DND-41 (cell line): Measurements from ENCODE around the gene THRA.

Source experiments
- ATAC-seq: fragments of 200-7000 bp; cut with Tn5 transposase; 3 replicates; pipeline ENCODE4 v1.9.1; 2021; ENCODE audit warnings: low read depth; ENCODE audit not compliant: insufficient read depth
- DNase-seq: peaks from one replicate; pipeline ENCODE4 v3.0.0-alpha.2; 2020
- H2AFZ ChIP-seq: 2 replicates; pipeline ENCODE4 v1.6.0; 2012; ENCODE audit warnings: low read depth, low read length
- H3K27ac ChIP-seq: 2 replicates; pipeline ENCODE4 v1.5.1; 2012; ENCODE audit warnings: low read length, inconsistent platforms
- H3K27me3 ChIP-seq: fragments of 200-600 bp; sonication (generic); 2 replicates; pipeline ENCODE4 v1.6.0; 2012; ENCODE audit warnings: low read length, mild to moderate bottlenecking, inconsistent platforms; ENCODE audit not compliant: insufficient read depth, poor library complexity
- H3K36me3 ChIP-seq: 2 replicates; pipeline ENCODE4 v1.5.1; 2012; ENCODE audit warnings: low read length, inconsistent platforms; ENCODE audit not compliant: insufficient read depth
- H3K4me1 ChIP-seq: 2 replicates; pipeline ENCODE4 v1.5.1; 2012; ENCODE audit warnings: mild to moderate bottlenecking, low read length; ENCODE audit not compliant: insufficient read depth
- H3K4me2 ChIP-seq: 2 replicates; pipeline ENCODE4 v1.6.0; 2012; ENCODE audit warnings: mild to moderate bottlenecking, moderate library complexity, low read length, inconsistent platforms; ENCODE audit not compliant: insufficient read depth
- H3K4me3 ChIP-seq, 2 experiments: fragments of 200-600 bp in 1 of 2; shearing (Covaris generic) in 1 of 2; 2 replicates each; pipeline ENCODE4 v1.5.1; 2012 to 2016; ENCODE audit warnings: inconsistent platforms in 2 of 2, low read length in 2 of 2, mild to moderate bottlenecking in 2 of 2, low read depth in 1 of 2, moderate library complexity in 1 of 2
- H3K79me2 ChIP-seq: 2 replicates; pipeline ENCODE4 v1.6.0; 2012; ENCODE audit warnings: low read length, inconsistent platforms; ENCODE audit not compliant: insufficient read depth
- H3K9ac ChIP-seq: 2 replicates; pipeline ENCODE4 v1.6.0; 2012; ENCODE audit warnings: low read depth, mild to moderate bottlenecking, inconsistent platforms, low read length, moderate library complexity
- H3K9me3 ChIP-seq: 2 replicates; pipeline ENCODE4 v1.5.1; 2012; ENCODE audit warnings: low read length, moderate library complexity, mild to moderate bottlenecking, inconsistent platforms; ENCODE audit not compliant: insufficient read depth, severe bottlenecking
- H4K20me1 ChIP-seq: 2 replicates; pipeline ENCODE4 v1.6.0; 2012; ENCODE audit warnings: low read length; ENCODE audit not compliant: insufficient read depth
- CTCF ChIP-seq: IDR thresholded peaks from 2 replicates; pipeline ENCODE4 v1.5.1; 2012; ENCODE audit warnings: borderline replicate concordance, low read length, moderate library complexity, mild to moderate bottlenecking; ENCODE audit not compliant: poor library complexity, severe bottlenecking; ENCODE audit errors: extremely low read depth
- EZH2 ChIP-seq: IDR thresholded peaks from 3 replicates; pipeline ENCODE4 v1.6.1; 2012; ENCODE audit warnings: borderline replicate concordance, low read depth, mild to moderate bottlenecking, moderate library complexity, low read length, inconsistent platforms; ENCODE audit not compliant: severe bottlenecking

THRA gene

DNA sequence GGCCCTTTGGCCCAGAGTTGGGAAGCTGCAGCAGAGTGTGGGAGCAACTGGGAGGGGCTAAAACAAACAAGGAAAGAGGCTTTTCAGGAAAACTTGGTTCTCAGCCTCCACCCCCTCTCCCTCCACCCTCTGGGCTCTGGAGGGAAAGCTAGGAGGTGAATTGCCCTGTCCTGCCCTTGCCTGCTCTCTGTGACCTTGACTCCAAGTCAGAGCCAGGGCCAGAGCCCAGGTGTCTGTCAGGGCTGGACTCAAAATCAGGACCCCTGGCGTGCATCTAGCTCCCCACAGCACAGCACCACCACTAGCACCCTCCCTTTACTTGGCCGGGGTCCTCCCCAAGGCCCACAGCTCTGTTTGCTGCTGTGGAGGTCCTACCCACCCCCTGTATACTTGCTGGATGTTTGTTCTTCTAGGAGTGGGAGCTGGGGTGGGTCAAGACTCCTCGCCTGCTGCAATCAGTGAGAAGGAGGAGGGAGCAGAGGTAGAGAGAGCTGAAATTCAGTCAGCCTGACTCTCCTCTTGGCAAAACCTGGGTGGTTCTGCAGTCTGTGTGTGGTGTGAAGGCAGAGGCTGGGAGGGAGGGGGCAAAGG is 40.4 kb downstream of the THRA start:
- Histone ChIP-seq H3K9ac (no peak overlapping the region), H3K9me3 (no peaks in the 10 kb centered on the region), H3K4me3 (no peak overlapping the region), H4K20me1 (no peaks in the 10 kb centered on the region), H3K27me3 (no peaks in the 10 kb centered on the region), H3K79me2 (peaks cover 15% of the 10 kb centered on the region), H2AFZ (0 out of 2 replicates have a peak overlapping the region, but pooled peaks have one; percentile 13), H3K4me2 (no peak overlapping the region), H3K4me1 (peaks cover 50% of the 10 kb centered on the region), H3K36me3 (no peaks in the 10 kb centered on the region), H3K27ac (no peak overlapping the region)
- no peak for DNase-seq
- TF ChIP-seq EZH2 (no peak), CTCF (no peak)
- ATAC-seq, result no peak

DNA sequence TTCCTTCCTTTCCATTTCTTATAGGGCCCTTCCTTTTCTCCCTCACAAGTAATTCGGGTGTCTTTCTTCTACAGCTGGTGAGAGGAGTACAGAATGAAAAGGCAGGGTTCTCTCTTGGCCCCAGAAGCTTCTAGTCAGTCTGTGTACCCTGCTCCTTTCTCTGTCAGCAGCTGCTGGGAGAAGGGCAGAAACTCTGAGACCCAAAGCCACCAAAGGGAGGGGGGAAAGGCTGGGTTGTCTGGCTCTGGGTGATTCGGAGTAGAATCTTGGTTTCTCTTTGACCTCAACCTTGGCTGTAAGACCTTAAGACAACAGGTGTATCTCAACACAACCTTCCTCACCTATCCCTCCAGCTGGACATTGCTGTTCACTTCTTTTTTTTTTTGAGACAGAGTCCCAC is 40.9 kb downstream of the THRA start:
- Histone ChIP-seq H3K4me2 (no peak overlapping the region), H2AFZ (0 out of 2 replicates have a peak overlapping the region, but pooled peaks have one; percentile 13), H3K79me2 (peaks cover 10% of the 10 kb centered on the region), H3K27me3 (no peaks in the 10 kb centered on the region), H3K9me3 (no peaks in the 10 kb centered on the region), H3K4me3 (no peak overlapping the region), H3K9ac (no peak overlapping the region), H4K20me1 (no peaks in the 10 kb centered on the region), H3K27ac (no peak overlapping the region), H3K36me3 (no peaks in the 10 kb centered on the region), H3K4me1 (peaks cover 50% of the 10 kb centered on the region)
- TF ChIP-seq EZH2 (no peak), CTCF (no peak)
- DNase-seq (no peak), ATAC-seq (no peak)

DNA sequence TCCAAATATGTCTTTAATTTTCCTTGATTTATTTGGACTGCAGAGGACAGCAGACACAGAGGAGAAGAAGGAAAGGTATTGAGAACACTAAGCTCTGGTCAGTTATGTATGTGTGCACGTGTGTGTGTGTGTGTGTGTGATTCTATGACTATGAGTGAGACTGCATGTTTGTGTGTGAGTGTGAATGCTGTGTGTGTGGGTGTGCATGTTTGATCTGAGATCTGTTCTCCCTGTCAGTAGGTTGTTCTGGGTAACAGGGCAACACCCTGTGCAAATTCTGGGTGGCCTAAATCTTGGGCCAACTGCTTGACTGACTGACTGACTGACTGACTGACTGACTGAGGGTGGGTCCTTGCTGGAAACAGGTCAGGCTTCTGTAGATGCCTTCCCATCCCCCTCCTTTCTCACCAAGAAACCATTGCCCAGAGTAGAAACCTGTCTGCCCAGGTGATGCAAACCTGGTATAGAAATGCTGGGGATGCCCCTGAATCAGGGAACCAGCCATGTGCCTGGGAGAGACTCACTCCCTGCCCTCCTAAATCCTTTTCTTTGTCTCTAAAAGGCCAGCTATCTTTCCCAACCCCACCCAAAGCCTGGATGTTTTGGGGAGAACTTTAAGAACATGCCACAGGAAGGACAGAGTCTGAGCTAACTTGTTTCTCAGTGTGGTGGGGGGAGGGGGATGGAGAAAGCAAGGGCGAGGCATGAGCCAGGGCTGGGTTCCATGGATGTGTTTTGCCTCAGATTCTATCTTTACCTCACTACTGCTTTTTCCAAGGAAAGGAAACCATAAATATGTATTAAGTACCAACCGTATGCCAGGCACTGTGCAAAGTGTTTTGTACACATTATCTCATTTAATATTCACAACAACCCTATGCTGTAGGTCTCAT is 42.1 kb downstream of the THRA start:
- no peak overlapping the region for H2AFZ ChIP-seq
- no peak overlapping the region for H3K9ac ChIP-seq
- H3K4me2 ChIP-seq, result no peak overlapping the region
- H4K20me1 ChIP-seq, result no peaks in the 10 kb centered on the region
- no peaks in the 10 kb centered on the region for H3K36me3 ChIP-seq
- DNase-seq (no peak), ATAC-seq (no peak)
- TF ChIP-seq CTCF (no peak), EZH2 (no peak)
- H3K4me1 ChIP-seq, result peaks cover 44% of the 10 kb centered on the region
- H3K9me3 ChIP-seq, result no peaks in the 10 kb centered on the region
- no peak overlapping the region for H3K27ac ChIP-seq
- H3K27me3 ChIP-seq, result no peaks in the 10 kb centered on the region
- H3K4me3 ChIP-seq, result no peak overlapping the region
- peaks cover 6% of the 10 kb centered on the region for H3K79me2 ChIP-seq
